MM.1S (cell line): ENCODE measurements around the gene CCDC13.

Source experiments
- DNase-seq: peaks from one replicate; pipeline ENCODE4 v3.0.0-alpha.2; 2015
- H2AFZ ChIP-seq: fragments of 300-600 bp; sonication (generic); 2 replicates; pipeline ENCODE4 v1.6.0; 2016; ENCODE audit warnings: antibody characterized with exemption, low read length
- H3F3A ChIP-seq: fragments of 300-600 bp; sonication (generic); 2 replicates; pipeline ENCODE4 v1.6.1; 2016; ENCODE audit warnings: mild to moderate bottlenecking, antibody characterized with exemption, low read length, moderate library complexity, mixed read lengths; ENCODE audit not compliant: insufficient read depth
- H3K27ac ChIP-seq: fragments of 300-600 bp; sonication (generic); 2 replicates; pipeline ENCODE4 v1.5.1; 2016; ENCODE audit warnings: mild to moderate bottlenecking, low read length
- H3K27me3 ChIP-seq: fragments of 300-600 bp; sonication (generic); replicated peaks from 2 replicates; pipeline ENCODE4 v1.6.0; 2016; ENCODE audit warnings: low read length; ENCODE audit not compliant: insufficient read depth
- H3K36me3 ChIP-seq: fragments of 300-600 bp; sonication (generic); replicated peaks from 2 replicates; pipeline ENCODE4 v1.6.1; 2016; ENCODE audit warnings: mild to moderate bottlenecking, low read length, mixed read lengths; ENCODE audit not compliant: insufficient read depth
- H3K4me1 ChIP-seq: fragments of 300-600 bp; sonication (generic); 2 replicates; pipeline ENCODE4 v1.6.1; 2016; ENCODE audit warnings: low read length, mixed read lengths
- H3K4me2 ChIP-seq: fragments of 300-600 bp; sonication (generic); 2 replicates; pipeline ENCODE4 v1.6.0; 2016; ENCODE audit warnings: low read depth, low read length
- H3K4me3 ChIP-seq: fragments of 300-600 bp; sonication (generic); 2 replicates; pipeline ENCODE4 v1.5.1; 2016; ENCODE audit warnings: low read length, mixed read lengths
- H3K79me2 ChIP-seq: fragments of 300-600 bp; sonication (generic); 2 replicates; pipeline ENCODE4 v1.6.1; 2016; ENCODE audit warnings: mixed run types, low read length, mixed read lengths
- H3K9ac ChIP-seq: fragments of 300-600 bp; sonication (generic); 2 replicates; pipeline ENCODE4 v1.6.1; 2016; ENCODE audit warnings: low read length, mixed read lengths
- H3K9me2 ChIP-seq: fragments of 300-600 bp; sonication (generic); replicated peaks from 2 replicates; pipeline ENCODE4 v1.6.1; 2016; ENCODE audit warnings: mild to moderate bottlenecking, low read length, mixed read lengths; ENCODE audit not compliant: insufficient read depth
- H3K9me3 ChIP-seq: fragments of 300-600 bp; sonication (generic); replicated peaks from 2 replicates; pipeline ENCODE4 v1.6.1; 2016; ENCODE audit warnings: mild to moderate bottlenecking, low read length, mixed read lengths; ENCODE audit not compliant: insufficient read depth
- H4K20me1 ChIP-seq: fragments of 300-600 bp; sonication (generic); 2 replicates; pipeline ENCODE4 v1.6.1; 2016; ENCODE audit warnings: mild to moderate bottlenecking, low read length, moderate library complexity, mixed read lengths; ENCODE audit not compliant: insufficient read depth
- CTCF ChIP-seq: fragments of 300-600 bp; sonication (generic); IDR thresholded peaks from 2 replicates; pipeline ENCODE4 v1.5.1; 2016; ENCODE audit warnings: antibody characterized with exemption, low read length, mixed read lengths
- EZH2 ChIP-seq: fragments of 300-600 bp; sonication (generic); optimal IDR thresholded peaks from 2 replicates; pipeline ENCODE3; 2017; ENCODE audit warnings: low read depth, mild to moderate bottlenecking, antibody characterized with exemption, low read length, mixed read lengths
- EZH2phosphoT487 ChIP-seq: fragments of 300-600 bp; sonication (generic); IDR thresholded peaks from 2 replicates; pipeline ENCODE4 v1.6.1; 2018; ENCODE audit warnings: antibody characterized with exemption, low read length

The CCDC13 gene

GRCh38 chr3:42732829-42733459 is 40.1 kb downstream of the CCDC13 start:
- no peak for TF ChIP-seq CTCF
- no peak for TF ChIP-seq EZH2
- TF ChIP-seq EZH2phosphoT487: no peak
- H3K4me1 ChIP-seq: 0 out of 2 replicates have a peak, but pooled peaks cover 3% of the 10 kb centered on the region

DNA sequence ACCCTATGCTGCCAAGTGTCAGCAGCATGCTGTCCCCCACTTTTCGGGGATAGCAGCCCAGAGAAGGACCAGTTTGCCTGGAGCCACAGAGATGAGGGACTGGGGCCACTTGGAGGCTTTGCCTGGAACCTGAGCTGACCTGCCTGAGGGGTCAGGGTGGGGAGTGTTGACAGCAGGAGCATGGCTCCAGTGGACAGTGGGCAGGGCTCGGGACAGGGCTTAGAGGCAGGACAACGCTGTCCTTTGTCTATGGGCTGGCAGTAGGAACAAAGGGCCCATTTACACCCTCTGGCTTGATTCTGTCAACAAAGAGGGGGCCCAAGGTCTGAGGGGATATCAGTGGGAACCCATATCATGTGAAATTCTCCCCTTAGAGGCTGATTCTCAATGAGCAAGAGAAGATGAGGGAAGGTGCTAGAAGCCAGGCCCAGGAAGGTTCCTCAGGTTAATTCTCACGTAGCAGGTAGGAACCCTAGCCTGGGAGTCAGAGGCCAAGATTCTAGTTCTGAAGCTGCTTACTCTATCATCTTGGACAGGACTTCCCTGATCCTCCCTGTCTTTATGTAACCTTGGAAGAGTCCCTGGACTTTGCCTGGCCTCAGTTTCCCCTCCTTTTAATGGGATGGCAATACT is 40.7 kb downstream of the CCDC13 start:
- no peaks in the 10 kb centered on the region for H3K9me3 ChIP-seq
- H3F3A ChIP-seq: no peaks in the 10 kb centered on the region
- H3K9me2 ChIP-seq: no peaks in the 10 kb centered on the region
- DNase-seq: no peak
- no peak for TF ChIP-seq EZH2
- no peak for TF ChIP-seq CTCF
- TF ChIP-seq EZH2phosphoT487: no peak
- 0 out of 2 replicates have a peak, but pooled peaks cover 3% of the 10 kb centered on the region for H3K4me1 ChIP-seq
- H2AFZ ChIP-seq: no peak overlapping the region
- H3K27me3 ChIP-seq: no peaks in the 10 kb centered on the region
- H3K36me3 ChIP-seq: no peaks in the 10 kb centered on the region
- no peaks in the 10 kb centered on the region for H3K79me2 ChIP-seq
- H3K27ac ChIP-seq: no peak overlapping the region
- H3K4me2 ChIP-seq: no peak overlapping the region
- H3K4me3 ChIP-seq: no peak overlapping the region
- no peaks in the 10 kb centered on the region for H4K20me1 ChIP-seq
- H3K9ac ChIP-seq: no peak overlapping the region

More at GRCh38 chr3:42732829-42733459, 40.1 kb downstream of the CCDC13 start:
- H3K36me3 ChIP-seq: no peaks in the 10 kb centered on the region
- no peak overlapping the region for H3K4me3 ChIP-seq
- H3K79me2 ChIP-seq: no peaks in the 10 kb centered on the region
- no peak overlapping the region for H3K9ac ChIP-seq
- H3K9me3 ChIP-seq: no peaks in the 10 kb centered on the region
- no peaks in the 10 kb centered on the region for H3K27me3 ChIP-seq
- H4K20me1 ChIP-seq: no peaks in the 10 kb centered on the region
- H3K27ac ChIP-seq: no peak overlapping the region
- DNase-seq: no peak
- H3K9me2 ChIP-seq: no peaks in the 10 kb centered on the region
- H3K4me2 ChIP-seq: no peak overlapping the region
- H2AFZ ChIP-seq: no peak overlapping the region
- no peaks in the 10 kb centered on the region for H3F3A ChIP-seq

DNA sequence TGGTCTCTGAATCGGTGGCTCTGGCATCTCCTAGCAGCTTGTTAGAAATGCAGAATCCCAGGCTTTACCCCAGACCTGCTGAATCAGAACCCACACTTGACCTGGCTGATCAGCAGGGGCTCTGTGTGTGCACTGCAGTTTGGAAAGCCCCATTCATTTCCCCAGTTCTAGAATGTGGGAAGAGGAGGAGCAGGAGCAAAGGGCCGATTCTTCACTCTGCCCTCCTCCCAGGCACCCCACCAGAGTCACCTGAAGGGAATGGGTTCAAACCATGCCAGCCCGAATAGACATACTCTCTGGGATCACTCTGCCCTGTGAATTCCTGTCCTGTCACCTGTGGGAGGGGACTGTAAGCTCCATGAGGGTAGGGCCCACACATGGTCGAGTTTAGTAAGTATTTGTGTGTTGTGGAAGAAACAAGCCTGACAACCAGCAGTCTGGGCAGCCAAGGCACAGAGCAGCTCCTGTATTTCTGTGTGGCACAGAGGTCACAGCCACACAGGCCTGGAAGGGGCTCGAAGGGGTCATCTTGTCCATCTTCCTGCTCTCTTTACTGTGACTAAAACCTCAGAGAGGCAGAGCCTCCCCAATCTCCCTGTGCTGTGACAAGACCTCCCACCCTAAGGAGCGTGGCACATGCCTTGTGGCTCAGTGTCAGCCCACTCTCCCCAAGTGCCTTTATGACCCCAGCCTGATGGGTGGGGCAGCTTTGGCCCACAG is 41.4 kb downstream of the CCDC13 start:
- Histone ChIP-seq H3K27ac (no peak overlapping the region), H3K4me2 (no peak overlapping the region), H3F3A (no peaks in the 10 kb centered on the region), H3K9me3 (no peaks in the 10 kb centered on the region), H3K36me3 (no peaks in the 10 kb centered on the region), H3K27me3 (no peaks in the 10 kb centered on the region), H3K4me1 (0 out of 2 replicates have a peak, but pooled peaks cover 3% of the 10 kb centered on the region), H2AFZ (no peak overlapping the region), H3K9ac (no peak overlapping the region), H3K79me2 (no peaks in the 10 kb centered on the region), H4K20me1 (no peaks in the 10 kb centered on the region), H3K9me2 (no peaks in the 10 kb centered on the region), H3K4me3 (no peak overlapping the region)
- TF ChIP-seq EZH2phosphoT487 (no peak), EZH2 (no peak)
- no peak for DNase-seq
